Measurements from ENCODE around the gene CYP3A4.
"Not testable (repeated sequence)": the region's sequence is repeated elsewhere in the genome, so short reads cannot be mapped to it uniquely, and the experiment has no call there.

CYP3A4 gene

DNA sequence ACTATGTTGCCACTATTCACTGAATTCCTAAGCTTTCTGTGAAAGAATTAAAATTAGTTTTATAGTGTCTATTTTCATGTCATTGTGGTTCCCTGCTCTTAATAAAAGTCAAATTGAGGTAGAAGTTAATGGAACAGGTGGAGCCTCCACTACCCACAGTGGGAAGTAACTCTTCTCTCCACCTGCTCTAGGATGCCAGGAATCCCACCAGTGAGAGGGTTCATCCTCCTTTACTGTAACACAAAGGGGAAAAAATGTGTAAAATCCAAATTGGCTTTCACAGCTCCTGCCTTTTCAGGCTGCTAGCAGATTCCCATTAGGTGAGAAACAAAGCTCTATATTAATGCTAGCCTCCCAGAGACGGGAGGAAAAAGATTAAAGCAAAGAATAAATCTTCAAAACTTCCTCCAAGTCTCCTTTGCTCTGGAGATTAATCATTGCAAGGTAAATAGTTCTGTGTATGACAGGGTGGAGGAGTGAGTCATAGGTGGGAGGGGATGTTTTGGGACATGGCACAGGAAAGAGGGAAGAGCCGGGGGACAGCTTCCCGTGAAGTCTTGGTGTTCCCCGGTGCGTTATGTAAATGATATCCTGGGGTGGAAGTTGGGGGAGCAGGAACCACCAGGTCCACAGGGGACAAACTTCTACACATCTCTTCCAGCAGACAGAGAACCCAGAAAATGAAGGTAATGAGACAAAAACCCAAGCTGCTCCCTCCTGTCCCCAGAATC lies 32.5 kb downstream of the CYP3A4 start:
- not testable (repeated sequence) for DNase-seq

DNA sequence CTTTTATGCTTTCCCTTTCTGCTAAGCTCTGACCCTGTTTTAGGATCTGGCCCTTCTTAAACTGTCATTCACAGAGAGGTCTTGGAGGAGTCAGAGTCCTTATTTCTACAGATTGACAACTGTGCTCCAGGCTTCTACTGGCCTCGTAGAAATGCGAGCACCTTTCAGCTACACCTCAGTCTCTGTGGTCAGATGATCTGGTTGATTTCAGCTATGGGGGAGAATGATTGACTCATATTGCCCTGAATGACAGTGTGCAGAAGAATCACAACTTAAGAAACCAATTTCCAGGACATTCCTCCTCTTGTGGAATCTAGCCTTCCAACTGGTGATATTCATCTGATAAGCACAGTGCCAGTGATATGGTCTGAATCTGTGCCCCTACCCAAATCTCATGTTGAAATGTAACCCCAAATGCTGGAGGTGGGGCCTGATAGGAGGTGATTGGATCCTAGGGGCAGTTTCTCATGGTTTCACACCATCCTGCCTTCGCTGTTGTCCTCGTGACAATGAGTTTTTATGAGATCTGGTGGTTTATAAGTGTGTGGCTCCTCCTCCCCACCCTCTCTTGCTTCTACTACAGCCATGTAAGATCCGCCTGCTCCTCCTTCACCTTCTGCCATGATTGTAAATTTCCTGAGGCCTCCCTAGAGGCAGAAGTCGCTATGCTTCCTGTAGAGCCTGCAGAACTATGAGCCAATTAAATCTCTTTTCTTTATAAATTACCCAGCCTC lies 35.0 kb downstream of the CYP3A4 start:
- no peak for DNase-seq

DNA sequence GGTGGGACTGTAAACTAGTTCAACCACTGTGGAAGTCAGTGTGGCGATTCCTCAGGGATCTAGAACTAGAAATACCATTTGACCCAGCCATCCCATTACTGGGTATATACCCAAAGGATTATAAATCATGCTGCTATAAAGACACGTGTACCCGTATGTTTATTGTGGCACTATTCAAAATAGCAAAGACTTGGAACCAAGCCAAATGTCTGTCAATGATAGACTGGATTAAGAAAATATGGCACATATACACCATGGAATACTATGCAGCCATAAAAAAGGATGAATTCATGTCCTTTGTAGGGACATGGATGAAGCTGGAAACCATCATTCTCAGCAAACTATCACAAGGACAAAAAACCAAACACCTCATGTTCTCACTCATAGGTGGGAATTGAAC lies 37.1 kb downstream of the CYP3A4 start:
- DNase-seq = not testable (repeated sequence)

DNA sequence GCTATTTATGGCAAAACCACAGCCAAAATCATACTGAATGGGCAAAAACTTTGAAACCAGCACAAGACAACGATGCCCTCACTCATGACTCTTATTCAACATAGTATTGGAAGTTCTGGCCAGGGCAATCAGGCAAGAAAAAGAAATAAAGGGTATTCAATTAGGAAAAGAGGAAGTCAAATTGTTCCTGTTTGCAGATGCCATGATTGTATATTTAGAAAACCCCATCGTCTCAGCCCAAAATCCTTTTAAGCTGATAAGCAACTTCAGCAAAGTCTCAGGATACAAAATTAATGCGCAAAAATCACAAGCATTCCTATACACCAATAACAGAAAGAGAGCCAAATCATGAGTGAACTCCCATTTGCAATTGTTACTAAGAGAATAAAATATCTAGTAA lies 38.6 kb downstream of the CYP3A4 start:
- not testable (repeated sequence) for DNase-seq

DNA sequence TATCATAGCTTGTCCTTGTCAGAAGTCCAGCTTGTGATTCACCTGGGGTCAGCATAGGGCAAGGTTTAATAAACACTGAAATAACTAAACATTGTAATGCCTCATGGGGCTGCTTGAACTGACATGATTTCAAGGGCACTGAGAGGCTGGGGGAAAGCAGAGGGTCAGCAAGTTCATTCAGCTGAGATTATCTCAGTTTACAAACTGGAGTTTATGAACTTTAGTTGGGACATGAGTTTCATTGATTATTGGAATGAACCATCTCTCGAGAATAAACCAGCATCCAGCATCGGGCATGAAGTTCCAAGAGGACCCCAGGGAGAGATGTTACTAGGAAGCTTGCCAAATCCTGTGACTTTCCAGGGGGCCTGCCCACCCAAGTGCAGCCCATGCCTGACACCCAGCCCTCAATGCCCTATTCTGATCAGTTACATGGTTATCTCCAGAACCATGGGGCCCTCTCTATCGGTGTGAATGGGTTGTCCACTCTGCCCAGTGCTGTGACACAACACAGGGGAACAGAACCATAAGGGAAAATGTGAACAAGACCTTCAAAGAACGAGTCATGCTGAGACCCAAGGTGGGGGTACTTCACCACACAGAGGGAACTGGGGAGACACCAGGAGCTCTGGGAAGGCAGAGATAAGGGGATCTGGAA lies 41.1 kb downstream of the CYP3A4 start:
- no peak for DNase-seq

DNA sequence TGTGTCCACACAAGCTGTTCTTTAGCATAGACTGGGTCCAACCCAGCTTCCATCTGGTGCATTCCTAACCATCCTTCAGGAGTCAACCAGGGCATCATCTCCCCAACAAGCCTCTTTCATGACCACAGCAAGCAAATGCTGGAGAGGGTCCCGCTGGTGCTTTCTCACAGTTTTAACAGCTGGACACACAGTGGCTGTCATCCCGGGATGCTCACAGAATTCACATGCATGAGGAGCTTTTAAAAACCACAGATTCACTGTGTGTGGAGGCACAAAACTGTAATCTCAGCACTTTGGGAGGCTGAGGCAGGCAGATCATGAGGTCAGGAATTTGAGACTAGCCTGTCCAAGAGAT lies 42.6 kb downstream of the CYP3A4 start:
- no peak for DNase-seq

DNA sequence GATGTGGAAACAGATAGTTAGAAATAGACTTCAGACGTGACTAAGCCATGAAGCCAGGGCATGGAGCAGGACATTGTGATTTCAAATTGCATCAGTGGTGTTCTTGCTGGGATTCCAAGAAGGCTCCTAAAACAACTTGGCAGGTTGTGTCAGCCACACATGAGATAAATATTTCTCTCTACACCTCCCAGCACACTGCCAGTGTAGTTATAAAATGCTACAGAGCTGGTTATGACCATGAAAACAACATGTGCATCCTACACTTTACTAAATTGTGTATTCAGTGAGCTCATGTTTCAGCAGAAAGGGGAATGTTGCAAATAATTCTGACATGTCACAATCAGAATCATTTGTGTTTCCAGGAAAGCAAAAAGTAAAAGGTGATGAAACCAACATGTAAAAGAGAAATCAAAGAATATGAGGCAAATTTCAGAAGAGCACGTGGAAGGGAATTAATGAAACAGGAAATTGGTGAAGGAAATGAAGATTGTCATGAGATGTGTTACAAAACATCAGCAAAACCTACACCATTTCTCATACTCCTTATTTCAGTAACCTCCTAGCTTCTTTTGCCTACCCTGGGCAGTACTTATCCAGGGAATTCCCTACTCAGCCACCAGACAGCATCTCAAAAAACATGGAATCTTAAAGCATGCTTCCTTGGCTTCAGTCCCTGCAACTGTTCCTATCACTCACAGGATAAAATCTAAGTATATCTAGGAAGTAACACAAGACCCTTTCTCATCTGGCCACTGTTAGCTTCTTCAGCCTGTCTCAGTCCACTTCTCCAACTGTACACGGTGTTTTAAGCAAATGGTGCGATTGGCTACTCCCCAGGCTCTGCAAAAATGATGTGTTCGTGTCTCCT lies 43.2 kb downstream of the CYP3A4 start:
- no peak for DNase-seq

DNA sequence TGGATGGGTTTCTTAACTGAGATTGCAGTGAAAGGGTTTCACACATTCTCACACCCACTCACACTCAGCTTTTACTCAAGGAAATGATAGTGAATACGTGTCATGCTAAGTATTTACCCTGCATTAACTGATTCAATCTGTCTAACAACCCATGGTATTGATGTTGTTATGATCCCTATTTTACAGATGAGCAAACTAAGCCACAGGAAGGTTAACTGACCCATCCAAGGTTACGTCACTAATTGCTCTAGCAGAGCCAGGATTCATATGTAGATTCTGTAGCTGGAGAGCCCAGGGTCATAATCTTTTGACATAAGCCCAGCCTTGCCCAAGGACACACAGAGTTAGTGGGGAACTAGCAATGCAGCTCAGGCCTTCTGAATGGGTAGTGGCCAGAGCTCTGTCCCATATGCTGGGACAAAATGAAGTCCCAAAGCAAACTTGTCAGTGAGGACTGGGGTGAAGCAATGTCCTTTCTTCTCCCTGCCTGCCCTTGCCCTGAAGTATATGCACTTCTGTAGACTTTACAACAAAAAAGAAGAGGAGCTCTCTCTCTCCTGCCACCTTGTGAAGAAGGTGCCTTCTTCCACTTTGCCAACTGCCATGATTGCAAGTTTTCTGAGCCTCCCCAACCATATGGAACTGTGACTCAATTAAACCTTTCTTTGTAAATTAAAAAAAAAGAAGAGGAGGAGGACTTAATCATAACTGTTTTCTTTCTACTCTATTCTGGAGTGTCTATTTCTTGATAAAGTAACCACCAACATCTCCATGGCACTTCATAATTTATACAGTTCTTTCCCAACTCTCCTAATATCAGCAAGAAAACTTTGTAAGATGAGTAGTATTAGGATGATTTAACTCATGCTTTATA lies 44.0 kb downstream of the CYP3A4 start:
- no peak for DNase-seq

DNA sequence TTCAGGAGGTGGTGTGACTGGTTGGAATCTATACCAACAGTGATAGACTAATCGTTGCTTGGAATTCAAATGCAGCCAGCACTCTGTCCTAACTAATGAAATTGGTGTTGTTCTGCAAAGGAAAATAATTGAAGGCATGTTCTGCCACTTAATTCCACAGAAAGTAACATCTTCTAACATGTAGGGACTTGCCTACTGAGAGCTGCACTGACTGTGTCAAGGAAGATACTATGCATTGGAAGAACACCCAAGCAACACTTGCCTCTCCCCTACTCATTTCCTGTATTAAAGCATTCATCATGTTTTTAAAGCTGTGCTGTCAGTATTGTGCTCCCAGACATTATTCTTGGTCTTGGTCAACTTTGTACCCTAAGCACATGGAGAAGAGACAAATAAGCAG lies 46.3 kb downstream of the CYP3A4 start:
- DNase-seq = no peak

DNA sequence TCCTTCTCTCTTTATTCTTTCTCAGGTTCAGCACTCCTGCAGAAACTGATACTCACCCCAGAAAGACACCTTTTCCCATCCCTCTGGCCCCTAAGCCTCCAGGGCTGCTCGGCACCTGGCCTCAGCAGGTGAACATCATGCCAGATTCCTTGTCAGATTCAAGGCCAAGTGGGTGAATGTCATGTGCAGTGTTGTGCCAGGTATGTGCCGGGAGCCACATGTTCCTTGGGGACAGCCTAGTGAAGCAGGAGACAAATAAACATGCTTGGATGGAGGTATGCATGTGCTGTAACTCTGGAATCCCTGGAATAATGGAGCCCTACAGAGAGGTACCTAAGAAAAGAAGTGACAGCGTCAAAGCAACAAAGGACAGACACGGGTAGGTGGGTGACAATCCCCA lies 47.3 kb downstream of the CYP3A4 start:
- DNase-seq = not testable (repeated sequence)

DNA sequence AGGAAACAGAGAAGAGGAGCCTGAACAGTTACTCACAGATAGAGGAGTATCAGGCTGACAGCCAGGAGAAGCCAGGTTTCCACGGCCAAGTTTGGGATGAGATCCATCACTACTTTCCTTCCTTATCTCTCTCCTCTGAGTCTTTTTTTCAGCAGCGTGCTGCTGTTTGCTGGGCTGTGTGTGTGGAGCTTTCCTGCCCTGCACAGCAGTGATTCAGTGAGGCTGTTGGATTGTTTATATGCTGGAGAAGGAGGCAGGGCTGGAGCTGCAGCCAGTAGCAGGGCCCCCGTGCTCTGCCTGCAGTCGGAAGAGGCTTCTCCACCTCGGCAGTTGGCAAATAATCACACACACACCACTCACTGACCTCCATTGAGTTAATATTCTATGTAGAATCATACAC lies 49.0 kb downstream of the CYP3A4 start, which contains the start of gene CYP3A7:
Gene CYP3A7, minus strand, starts transcription at position 210 of the 400 bp plus-strand sequence. Its CDS starts 103 bp downstream, at position 107.
- DNase-seq = no peak

DNA sequence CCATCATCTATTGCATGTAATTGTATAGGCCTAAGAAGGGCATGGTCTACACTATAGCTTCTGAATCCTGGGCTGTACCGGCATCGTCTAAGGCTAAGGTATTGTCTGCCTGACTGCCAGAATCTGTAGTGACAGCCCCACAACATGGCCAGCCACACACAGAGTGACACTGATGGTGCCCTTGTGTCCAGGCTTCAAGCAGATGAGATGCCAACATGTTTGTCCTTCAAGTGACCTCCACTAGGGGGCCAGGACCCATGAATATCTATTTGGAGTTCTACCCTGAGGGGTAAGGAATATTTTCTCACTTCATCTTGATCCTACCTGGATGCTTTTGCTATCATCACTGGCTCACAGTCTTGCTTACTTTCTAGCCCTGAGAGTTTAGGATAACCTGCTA lies 50.5 kb downstream of the CYP3A4 start:
- no peak for DNase-seq

DNA sequence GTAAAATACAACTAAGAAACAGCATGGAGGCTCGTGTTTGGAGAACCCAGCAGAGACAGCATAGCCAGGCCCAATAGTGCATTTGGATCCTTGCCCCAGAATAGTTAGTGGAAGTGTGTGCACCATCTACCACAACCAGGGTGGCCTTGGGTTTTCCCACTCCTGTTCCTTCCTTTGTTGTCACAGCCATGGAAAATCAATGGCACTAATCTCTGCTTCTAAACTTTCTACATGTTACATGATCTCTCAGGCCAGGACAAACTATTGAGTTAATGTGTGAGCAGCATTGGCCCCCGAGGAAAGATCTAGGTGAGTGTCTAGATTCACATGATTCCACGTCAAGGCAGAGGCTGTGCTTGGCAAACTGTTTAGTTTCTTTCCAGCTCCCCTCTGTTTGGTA lies 51.0 kb downstream of the CYP3A4 start:
- no peak for DNase-seq

DNA sequence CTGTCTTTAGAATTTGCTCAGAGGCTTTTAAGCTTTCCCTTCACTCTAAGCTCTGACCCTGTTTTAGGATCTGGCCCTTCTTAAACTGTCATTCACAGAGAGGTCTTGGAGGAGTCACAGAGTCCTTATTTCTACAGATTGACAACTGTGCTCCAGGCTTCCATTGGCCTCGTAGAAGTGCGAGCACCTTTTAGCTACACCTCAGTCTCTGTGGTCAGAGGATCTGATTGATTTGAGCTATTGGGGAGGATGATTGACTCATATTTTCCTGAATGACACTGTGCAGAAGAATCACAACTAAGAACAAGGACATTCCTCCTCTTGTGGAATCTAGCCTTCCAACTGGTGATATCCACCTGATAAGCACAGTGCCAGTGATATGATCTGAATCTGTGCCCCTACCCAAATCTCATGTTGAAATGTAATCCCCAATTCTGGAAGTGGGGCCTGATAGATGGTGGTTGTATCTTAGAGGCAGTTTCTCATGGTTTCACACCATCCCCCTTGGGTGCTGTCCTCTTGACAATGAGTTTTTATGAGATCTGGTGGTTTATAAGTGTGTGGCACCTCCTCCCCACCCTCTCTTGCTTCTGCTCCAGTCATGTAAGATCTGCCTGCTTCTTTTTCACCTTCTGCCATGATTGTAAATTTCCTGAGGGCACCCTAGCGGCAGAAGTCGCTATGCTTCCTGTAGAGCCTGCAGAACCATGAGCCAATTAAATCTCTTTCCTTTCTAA lies 52.2 kb downstream of the CYP3A4 start:
- no peak for DNase-seq

DNA sequence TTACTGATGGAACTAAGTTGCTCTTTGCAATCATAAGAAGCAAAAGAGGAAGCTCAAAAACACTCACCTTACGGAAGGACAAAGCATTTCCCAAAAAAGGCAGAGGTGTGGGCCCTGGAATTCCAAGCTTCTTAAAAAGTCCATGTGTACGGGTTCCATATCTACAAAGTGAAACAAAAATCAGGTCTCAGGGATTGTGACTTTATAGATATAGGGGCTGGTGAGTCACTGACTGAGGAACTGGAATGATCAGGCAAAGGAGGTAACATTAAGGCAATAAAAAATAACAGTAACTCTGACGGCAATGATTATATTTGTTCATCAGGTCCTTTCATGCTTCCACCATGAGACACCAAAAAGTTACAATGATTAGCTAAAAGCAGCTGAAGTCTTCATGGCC lies 53.0 kb downstream of the CYP3A4 start:
- DNase-seq = no peak

DNA sequence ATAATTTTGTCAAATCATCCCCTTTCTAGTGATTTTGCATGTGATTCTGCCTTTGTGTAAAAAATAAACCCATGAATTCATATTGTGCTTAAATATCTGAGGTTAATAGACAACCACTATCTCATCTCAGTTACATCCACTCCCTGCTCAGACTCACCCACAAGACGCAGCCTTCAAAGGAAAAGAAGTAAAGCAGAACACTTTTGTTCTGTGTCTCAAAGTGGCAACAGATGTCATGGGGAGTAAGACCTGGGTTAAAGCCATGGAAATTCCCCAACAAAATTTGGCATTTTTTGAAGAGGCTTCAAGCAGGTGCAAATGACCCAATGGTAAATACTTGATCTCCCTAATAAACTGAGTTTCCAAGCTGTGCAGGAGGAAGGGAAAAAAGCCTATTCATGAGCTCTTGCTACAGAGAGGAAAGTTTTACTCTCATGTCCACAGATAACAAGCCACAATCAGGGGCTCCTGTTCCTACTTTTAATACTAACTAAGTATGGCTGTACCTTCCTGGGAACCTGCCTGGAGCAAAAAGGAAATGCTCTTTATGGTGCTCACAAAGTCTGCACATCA lies 53.7 kb downstream of the CYP3A4 start:
- no peak for DNase-seq

DNA sequence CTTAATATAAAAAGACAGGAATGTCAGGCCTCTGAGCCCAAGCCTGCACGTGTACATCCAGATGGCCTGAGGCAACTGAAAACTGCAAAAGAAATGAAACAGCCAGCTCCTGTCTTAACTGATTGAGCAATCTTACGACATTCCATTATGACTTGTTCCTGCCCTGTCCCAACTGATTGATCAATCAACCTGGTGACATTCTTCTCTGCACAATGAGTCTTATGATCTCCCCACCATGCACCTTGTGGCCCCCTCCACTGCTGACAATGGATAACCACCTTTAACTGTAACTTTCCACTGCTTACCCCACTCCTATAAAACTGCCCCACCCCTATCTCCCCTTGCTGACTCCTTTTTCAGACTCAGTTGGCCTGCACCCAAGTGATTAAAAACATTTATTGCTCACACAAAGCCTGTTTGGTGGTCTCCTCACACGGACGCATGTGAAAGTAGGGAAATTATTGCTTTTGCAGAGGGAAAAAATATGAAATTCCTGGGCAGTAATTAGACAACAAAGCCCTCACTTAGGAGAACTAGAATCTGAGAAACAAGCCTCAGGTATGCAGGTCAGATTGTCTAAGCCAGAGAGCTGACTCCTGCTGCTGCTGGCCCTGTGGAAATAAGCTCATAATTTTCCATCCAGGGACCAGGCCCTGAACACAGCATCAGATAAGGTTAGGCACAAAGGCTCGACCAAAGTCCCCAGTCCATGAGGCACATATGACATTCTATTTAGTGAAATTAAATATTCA lies 54.3 kb downstream of the CYP3A4 start:
- DNase-seq = no peak

DNA sequence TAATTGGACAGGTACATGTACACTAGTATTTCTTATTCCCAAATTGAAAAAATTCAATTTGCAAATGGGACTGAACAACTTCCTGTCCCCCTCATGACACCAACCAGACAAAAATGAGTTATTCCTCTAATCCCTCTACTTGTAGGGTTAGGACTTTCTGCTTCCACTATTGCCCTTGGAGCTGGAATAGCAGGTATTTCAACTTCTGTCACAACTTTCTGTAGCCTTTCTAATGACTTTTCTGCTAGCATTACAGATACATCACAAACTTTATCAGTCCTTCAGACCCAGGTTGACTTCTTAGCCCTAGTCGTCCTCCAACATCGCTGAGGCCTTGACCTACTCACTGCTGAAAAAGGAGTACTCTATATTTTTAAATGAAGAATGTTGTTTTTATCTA lies 55.4 kb downstream of the CYP3A4 start:
- DNase-seq = no peak

DNA sequence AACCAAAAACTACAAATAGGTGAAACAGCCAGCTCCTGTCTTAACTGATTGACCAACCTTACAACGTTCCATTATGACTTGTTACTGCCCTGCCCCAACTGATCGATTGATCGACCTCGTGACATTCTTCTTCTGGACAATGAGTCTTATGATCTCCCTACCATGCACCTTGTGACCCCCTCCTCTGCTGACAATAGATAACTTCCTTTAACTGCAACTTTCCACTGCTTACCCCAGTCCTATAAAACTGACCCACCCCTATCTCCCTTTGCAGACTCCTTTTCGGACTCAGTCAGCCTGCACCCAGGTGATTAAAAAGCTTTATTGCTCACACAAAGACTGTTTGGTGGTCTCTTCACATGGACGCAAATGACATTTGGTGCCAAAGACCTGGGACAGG lies 60.8 kb downstream of the CYP3A4 start:
- DNase-seq = not testable (repeated sequence)
